Upper lobe of left lung (tissue), 4 donors: Measurements from ENCODE around the gene ERGIC1.
A peak's percentile ranks its signal among the peaks of the same experiment; 100 is the strongest.

Experiments
- CTCF ChIP-seq, 6 experiments: fragments of 450-650 bp in 4 of 6; fragments of 200-600 bp in 2 of 6; sonication (generic) in 2 of 6; IDR thresholded peaks; one replicate each; pipeline ENCODE4 v1.5.1; 2016 to 2019; ENCODE audit warnings: antibody characterized with exemption in 6 of 6
- EP300 ChIP-seq, 4 donors: sonication (generic); formaldehyde crosslinking; IDR thresholded peaks; one replicate each; pipeline ENCODE4 v1.5.1; 2017; ENCODE audit warnings: antibody characterized with exemption in 4 of 4, control low read depth in 2 of 4
- POLR2A ChIP-seq, 4 donors: fragments of 450-650 bp; IDR thresholded peaks; one replicate each; pipeline ENCODE4 v1.5.1; 2016 to 2017; ENCODE audit warnings: antibody characterized with exemption in 4 of 4, mild to moderate bottlenecking in 2 of 4
- POLR2AphosphoS5 ChIP-seq, 2 donors: sonication (generic); formaldehyde crosslinking; IDR thresholded peaks; one replicate each; pipeline ENCODE4 v1.5.1; 2017; ENCODE audit warnings: antibody characterized with exemption in 2 of 2

GRCh38 chr5:172801179-172801671 is 32.8 kb upstream of the ERGIC1 start:
- TF ChIP-seq POLR2AphosphoS5 (IDR thresholded peaks at IDR 0.05) (peak in 1 of 2 donors; percentile 58), CTCF (IDR thresholded peaks at IDR 0.05) (no peak), POLR2A (IDR thresholded peaks at IDR 0.05) (no peak), EP300 (IDR thresholded peaks at IDR 0.05) (no peak)
